T-cell (primary cell): Measurements from ENCODE around the gene CIAO3. TPM values are rescaled to one million over a fixed set of nuclear protein-coding genes. Genes with fewer than 3 reads are reported as not detected.

ENCODE experiments used
- ATAC-seq, 4 experiments: fragments of 200-7000 bp in 3 of 4; fragments of 150-1000 bp in 1 of 4; cut with Tn5 transposase; replicated peaks in 1 of 4; 1 replicate in 3 of 4; 2 replicates in 1 of 4; pipeline ENCODE4 v1.10.0; 2021; ENCODE audit warnings: moderate library complexity in 3 of 4, mild to moderate bottlenecking in 2 of 4, moderate number of reproducible peaks in 1 of 4
- CTCF ChIA-PET, 2 donors: fragments of 300-600 bp; sonication (Branson Sonifier 250); formaldehyde crosslinking; loops; one replicate each; lab custom pipeline; 2022; ENCODE audit warnings: antibody characterized with exemption in 2 of 2; lab: Charles Lee
- POLR2A ChIA-PET, 2 donors: fragments of 300-600 bp; sonication (Branson Sonifier 250); formaldehyde crosslinking; loops; one replicate each; lab custom pipeline; 2022; ENCODE audit warnings: antibody characterized with exemption in 2 of 2; lab: Charles Lee
- DNase-seq, 35 experiments: peaks; one replicate each; pipeline versions ENCODE4 v3.0.0 to v3.0.0-alpha.2; 2013 to 2023
- H3K27ac ChIP-seq: one replicate; pipeline ENCODE4 v1.5.1; 2013; ENCODE audit warnings: low read length
- H3K27me3 ChIP-seq, 2 experiments: replicated peaks in 1 of 2; 1 replicate in 1 of 2; 2 replicates in 1 of 2; pipeline versions ENCODE4 v1.6.1 to v1.7.0; 2013; ENCODE audit warnings: low read length in 1 of 2, mixed read lengths in 1 of 2; ENCODE audit not compliant: control insufficient read depth in 2 of 2, insufficient read depth in 2 of 2; ENCODE audit errors: extremely low read depth in 1 of 2
- H3K36me3 ChIP-seq, 2 donors: 1 replicate in 1 of 2; 2 replicates in 1 of 2; pipeline versions ENCODE4 v1.6.1 to v1.7.0; 2013; ENCODE audit warnings: low read length in 1 of 2; ENCODE audit not compliant: control insufficient read depth in 2 of 2, insufficient read depth in 1 of 2; ENCODE audit errors: extremely low read depth in 1 of 2
- H3K4me1 ChIP-seq, 2 experiments: 1 replicate in 1 of 2; 2 replicates in 1 of 2; pipeline versions ENCODE4 v1.6.1 to v1.7.0; 2013; ENCODE audit warnings: low read length in 2 of 2, mixed read lengths in 1 of 2; ENCODE audit not compliant: insufficient read depth in 2 of 2, control insufficient read depth in 1 of 2; ENCODE audit errors: extremely low read depth in 1 of 2
- H3K4me3 ChIP-seq, 2 donors: 1 replicate in 1 of 2; 2 replicates in 1 of 2; pipeline versions ENCODE4 v1.5.1 to v1.7.0; 2013; ENCODE audit warnings: mild to moderate bottlenecking in 2 of 2, low read length in 1 of 2, moderate library complexity in 1 of 2; ENCODE audit not compliant: control insufficient read depth in 1 of 2; ENCODE audit errors: extremely low read depth in 1 of 2
- H3K9me3 ChIP-seq: 2 replicates; pipeline ENCODE4 v1.7.0; 2013
- H3K27ac Mint-ChIP-seq, 2 donors: one replicate each; pipeline ENCODE4 v1.8.0; 2020 to 2021; ENCODE audit warnings: mild to moderate bottlenecking in 2 of 2, mixed read lengths in 2 of 2
- H3K27me3 Mint-ChIP-seq, 2 donors: one replicate each; pipeline ENCODE4 v1.8.0; 2021 to 2022; ENCODE audit warnings: mixed read lengths in 2 of 2
- H3K36me3 Mint-ChIP-seq: one replicate; pipeline ENCODE4 v1.8.0; 2021; ENCODE audit warnings: mixed read lengths
- H3K4me1 Mint-ChIP-seq, 3 donors: one replicate each; pipeline ENCODE4 v1.8.0; 2020 to 2022; ENCODE audit warnings: mixed read lengths in 3 of 3, mild to moderate bottlenecking in 1 of 3
- H3K4me3 Mint-ChIP-seq, 3 donors: one replicate each; pipeline ENCODE4 v1.8.0; 2020 to 2022; ENCODE audit warnings: mild to moderate bottlenecking in 3 of 3, mixed read lengths in 3 of 3, moderate library complexity in 3 of 3
- H3K9me3 Mint-ChIP-seq, 3 donors: one replicate each; pipeline ENCODE4 v1.8.0; 2020 to 2022; ENCODE audit warnings: mixed read lengths in 3 of 3
- WGBS: methylation state at CpG from one replicate; pipeline ENCODE4 v1.1.5; 2013; ENCODE audit warnings: missing lambda C conversion rate; ENCODE audit not compliant: insufficient coverage; 5-methylcytosine and 5-hydroxymethylcytosine counted together
- total RNA-seq, 35 experiments: library from RNA in 6 of 35; stranded (reverse) in 6 of 35; fragments of 120-200 nt in 1 of 35; gene quantifications; one replicate each; pipeline versions ENCODE4 v1.2.1 to v1.2.4 and lab custom pipeline; 2013 to 2026

The CIAO3 gene
- total RNA-seq, 5 donors from 2014 or later (not counting 1 experiment from before 2014, with no cell fraction given): 36.2 to 69.1 (median 58.6) TPM

GRCh38 chr16:687499-687898 lies 53.3 kb downstream of the CIAO3 start:
- ATAC-seq: no peak
- CTCF ChIA-PET: no interaction called here
- H3K4me3 ChIP-seq: no peak overlapping the region
- Mint-ChIP-seq H3K27me3 (no peaks in the 10 kb centered on the region), H3K9me3 (no peaks in the 10 kb centered on the region), H3K36me3 (peaks cover 1% of the 10 kb centered on the region), H3K4me3 (no peak overlapping the region), H3K27ac (no peak overlapping the region), H3K4me1 (peaks cover 14 to 45% (median 39%) of the 10 kb centered on the region in 3 donors)
- H3K27ac ChIP-seq: no peak overlapping the region
- no peaks in the 10 kb centered on the region for H3K27me3 ChIP-seq
- peaks cover 3 to 17% of the 10 kb centered on the region in 2 donors for H3K36me3 ChIP-seq
- 90% methylated on average over 18 of the region's 19 CpGs for WGBS
- DNase-seq: no peak
- POLR2A ChIA-PET: no interaction called here
- H3K4me1 ChIP-seq: peaks cover 8 to 61% of the 10 kb centered on the region in 2 experiments
- H3K9me3 ChIP-seq: no peaks in the 10 kb centered on the region

GRCh38 chr16:686459-687260 lies 54.1 kb downstream of the CIAO3 start:
- DNase-seq (no peak), ATAC-seq (no peak)
- peak overlapping the region in 2 of 3 donors; percentile 34 to 45 for H3K4me3 Mint-ChIP-seq
- peaks cover 4% of the 10 kb centered on the region for H3K36me3 Mint-ChIP-seq
- Histone ChIP-seq H3K27ac (no peak overlapping the region), H3K4me3 (no peak overlapping the region), H3K27me3 (no peaks in the 10 kb centered on the region), H3K9me3 (no peaks in the 10 kb centered on the region), H3K36me3 (peaks cover 8 to 25% of the 10 kb centered on the region in 2 donors), H3K4me1 (peaks cover 8 to 67% of the 10 kb centered on the region in 2 experiments)
- CTCF ChIA-PET: no interaction called here
- no peaks in the 10 kb centered on the region for H3K27me3 Mint-ChIP-seq
- peaks cover 17 to 47% (median 47%) of the 10 kb centered on the region in 3 donors for H3K4me1 Mint-ChIP-seq
- no peaks in the 10 kb centered on the region for H3K9me3 Mint-ChIP-seq
- no peak overlapping the region for H3K27ac Mint-ChIP-seq
- 96% methylated on average over 51 of the region's 51 CpGs for WGBS
- POLR2A ChIA-PET: interaction anchor here in 1 of 2 donors (0.6 kb wide), 1 partner anchor 630 kb away, joined by 5 read pairs; no protein-coding TSS in a partner anchor

GRCh38 chr16:685967-686366 lies 54.8 kb downstream of the CIAO3 start:
- Histone ChIP-seq H3K9me3 (no peaks in the 10 kb centered on the region), H3K27me3 (no peaks in the 10 kb centered on the region), H3K36me3 (peaks cover 8 to 28% of the 10 kb centered on the region in 2 donors), H3K4me3 (no peak overlapping the region), H3K27ac (no peak overlapping the region), H3K4me1 (peaks cover 8 to 72% of the 10 kb centered on the region in 2 experiments)
- ChIA-PET POLR2A (interaction anchor here in 1 of 2 donors (0.6 kb wide), 1 partner anchor 631 kb away, joined by 5 read pairs; no protein-coding TSS in a partner anchor), CTCF (no interaction called here)
- Mint-ChIP-seq H3K4me1 (peaks cover 13 to 51% (median 50%) of the 10 kb centered on the region in 3 donors), H3K27ac (peak overlapping the region; percentile 28 to 36), H3K9me3 (no peaks in the 10 kb centered on the region), H3K4me3 (peak overlapping the region in 2 of 3 donors; percentile 45 to 56), H3K27me3 (no peaks in the 10 kb centered on the region), H3K36me3 (peaks cover 4% of the 10 kb centered on the region)
- ATAC-seq (no peak), DNase-seq (no peak)
- 82% methylated on average over 8 of the region's 10 CpGs for WGBS

- Mint-ChIP-seq H3K4me1 (peaks cover 10 to 46% (median 46%) of the 10 kb centered on the region in 3 donors), H3K27ac (no peak overlapping the region), H3K36me3 (peaks cover 4% of the 10 kb centered on the region), H3K9me3 (no peaks in the 10 kb centered on the region), H3K4me3 (peak overlapping the region in 2 of 3 donors; percentile 28 to 45), H3K27me3 (no peaks in the 10 kb centered on the region)
- no peak for DNase-seq
- ChIA-PET POLR2A (no interaction called here), CTCF (no interaction called here)
- H3K27me3 ChIP-seq: no peaks in the 10 kb centered on the region
- no peak overlapping the region for H3K4me3 ChIP-seq
- no peak for ATAC-seq
- no peak overlapping the region for H3K27ac ChIP-seq
- peaks cover 8 to 69% of the 10 kb centered on the region in 2 experiments for H3K4me1 ChIP-seq
- H3K36me3 ChIP-seq: peaks cover 8 to 28% of the 10 kb centered on the region in 2 donors
- H3K9me3 ChIP-seq: no peaks in the 10 kb centered on the region
- 94% methylated on average over 56 of the region's 61 CpGs for WGBS
These were observed 55.7 kb downstream of the CIAO3 start for GRCh38 chr16:684961-685696.

GRCh38 chr16:684071-684794 lies 56.6 kb downstream of the CIAO3 start, which contains the start of gene JMJD8:
Gene JMJD8 (minus strand): TSS chr16:684334. CDS start chr16:684319, 15 bp downstream.
- Histone ChIP-seq H3K27me3 (no peaks in the 10 kb centered on the region), H3K4me3 (peak within 1 kb of the TSS; percentile 62), H3K27ac (peak within 1 kb of the TSS; percentile 75), H3K9me3 (no peaks in the 10 kb centered on the region), H3K36me3 (peaks cover 8 to 28% of the 10 kb centered on the region in 2 donors), H3K4me1 (peaks cover 3 to 67% of the 10 kb centered on the region in 2 experiments)
- ChIA-PET POLR2A (no interaction called here), CTCF (no interaction called here)
- DNase-seq (peak; percentile 85 to 97 (median 91)), ATAC-seq (peak; percentile 60 to 76 (median 66))
- no peaks in the 10 kb centered on the region for H3K9me3 Mint-ChIP-seq
- WGBS: 3% methylated on average over 91 of the region's 91 CpGs
- peak within 1 kb of the TSS; percentile 65 to 66 for H3K27ac Mint-ChIP-seq
- H3K27me3 Mint-ChIP-seq: no peaks in the 10 kb centered on the region
- H3K4me1 Mint-ChIP-seq: peaks cover 12 to 45% (median 41%) of the 10 kb centered on the region in 3 donors
- peak within 1 kb of the TSS; percentile 69 to 79 (median 77) for H3K4me3 Mint-ChIP-seq
- H3K36me3 Mint-ChIP-seq: peaks cover 4% of the 10 kb centered on the region
